Measurements from ENCODE around the gene KMT2E. TPM values are rescaled to one million over a fixed set of nuclear protein-coding genes. Genes with fewer than 3 reads are reported as not detected.

KMT2E gene
- total RNA-seq, 3 donors from 2014 or later (not counting 1 experiment from before 2014, with no cell fraction given): 272 to 353 (median 345) TPM

- Mint-ChIP-seq H3K4me3 (no peak overlapping the region), H3K27me3 (ENCODE audit: low read depth in 2 of 2) (no peaks in the 10 kb centered on the region), H3K9me3 (no peaks in the 10 kb centered on the region), H3K27ac (no peak overlapping the region), H3K4me1 (peaks cover 0 to 9% of the 10 kb centered on the region in 2 donors), H3K36me3 (no peaks in the 10 kb centered on the region)
- Histone ChIP-seq H3K4me3 (ENCODE audit: low read length) (no peak overlapping the region), H3K4me1 (ENCODE audit: control insufficient read depth, insufficient read depth, low read length) (no peaks in the 10 kb centered on the region), H3K27me3 (ENCODE audit: control insufficient read depth, insufficient read depth, low read length) (no peaks in the 10 kb centered on the region), H3K9me3 (ENCODE audit: control insufficient read depth, insufficient read depth, low read length) (no peaks in the 10 kb centered on the region), H3K27ac (ENCODE audit: low read length) (no peak overlapping the region), H3K36me3 (ENCODE audit: control insufficient read depth, insufficient read depth, low read length) (peaks cover 6% of the 10 kb centered on the region)
- TF ChIP-seq, protein P1, sequence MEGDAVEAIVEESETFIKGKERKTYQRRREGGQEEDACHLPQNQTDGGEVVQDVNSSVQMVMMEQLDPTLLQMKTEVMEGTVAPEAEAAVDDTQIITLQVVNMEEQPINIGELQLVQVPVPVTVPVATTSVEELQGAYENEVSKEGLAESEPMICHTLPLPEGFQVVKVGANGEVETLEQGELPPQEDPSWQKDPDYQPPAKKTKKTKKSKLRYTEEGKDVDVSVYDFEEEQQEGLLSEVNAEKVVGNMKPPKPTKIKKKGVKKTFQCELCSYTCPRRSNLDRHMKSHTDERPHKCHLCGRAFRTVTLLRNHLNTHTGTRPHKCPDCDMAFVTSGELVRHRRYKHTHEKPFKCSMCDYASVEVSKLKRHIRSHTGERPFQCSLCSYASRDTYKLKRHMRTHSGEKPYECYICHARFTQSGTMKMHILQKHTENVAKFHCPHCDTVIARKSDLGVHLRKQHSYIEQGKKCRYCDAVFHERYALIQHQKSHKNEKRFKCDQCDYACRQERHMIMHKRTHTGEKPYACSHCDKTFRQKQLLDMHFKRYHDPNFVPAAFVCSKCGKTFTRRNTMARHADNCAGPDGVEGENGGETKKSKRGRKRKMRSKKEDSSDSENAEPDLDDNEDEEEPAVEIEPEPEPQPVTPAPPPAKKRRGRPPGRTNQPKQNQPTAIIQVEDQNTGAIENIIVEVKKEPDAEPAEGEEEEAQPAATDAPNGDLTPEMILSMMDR (IDR thresholded peaks at IDR 0.05): no peak
- 98% methylated on average over 2 of the region's 2 CpGs for WGBS (ENCODE audit: insufficient coverage)
- intact Hi-C loops (cut with micrococcal nuclease): no loop called here
- ATAC-seq: no peak
- no peak for DNase-seq
Measured at GRCh38 chr7:104967088-104967487, 46.9 kb upstream of the KMT2E start.

DNA sequence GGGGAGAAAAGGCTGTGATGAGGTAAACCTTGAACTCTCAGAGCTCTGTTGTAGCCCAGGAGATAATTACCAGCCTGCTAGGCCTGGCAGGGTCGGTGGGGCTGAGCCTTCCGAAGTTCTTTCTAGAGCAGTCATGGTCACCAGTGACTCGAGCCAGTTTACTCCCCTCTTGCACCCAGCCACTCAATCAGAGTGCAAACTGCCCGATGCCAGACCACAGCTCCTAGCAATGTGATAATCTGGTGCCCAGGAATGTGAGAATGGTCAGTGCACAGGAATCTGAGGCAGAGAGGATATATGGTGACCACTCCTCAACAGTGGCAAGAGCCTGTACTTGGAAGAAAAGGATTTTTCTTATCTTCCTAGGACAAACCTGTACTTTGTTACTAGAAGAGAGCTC, 46.4 kb upstream of the KMT2E start:
- no peaks in the 10 kb centered on the region for H3K27me3 Mint-ChIP-seq (ENCODE audit: low read depth in 2 of 2)
- Histone ChIP-seq H3K27me3 (ENCODE audit: control insufficient read depth, insufficient read depth, low read length) (no peaks in the 10 kb centered on the region), H3K4me1 (ENCODE audit: control insufficient read depth, insufficient read depth, low read length) (no peaks in the 10 kb centered on the region), H3K4me3 (ENCODE audit: low read length) (no peak overlapping the region), H3K9me3 (ENCODE audit: control insufficient read depth, insufficient read depth, low read length) (no peaks in the 10 kb centered on the region), H3K27ac (ENCODE audit: low read length) (no peak overlapping the region), H3K36me3 (ENCODE audit: control insufficient read depth, insufficient read depth, low read length) (peaks cover 6% of the 10 kb centered on the region)
- ATAC-seq (no peak), DNase-seq (no peak)
- WGBS (ENCODE audit: insufficient coverage): 93% methylated on average over 4 of the region's 4 CpGs
- H3K9me3 Mint-ChIP-seq: no peaks in the 10 kb centered on the region
- intact Hi-C loops (cut with micrococcal nuclease): no loop called here
- H3K36me3 Mint-ChIP-seq: no peaks in the 10 kb centered on the region
- TF ChIP-seq, protein P1 (IDR thresholded peaks at IDR 0.05): no peak
- peaks cover 0 to 8% of the 10 kb centered on the region in 2 donors for H3K4me1 Mint-ChIP-seq
- H3K4me3 Mint-ChIP-seq: no peak overlapping the region
- H3K27ac Mint-ChIP-seq: no peak overlapping the region

DNA sequence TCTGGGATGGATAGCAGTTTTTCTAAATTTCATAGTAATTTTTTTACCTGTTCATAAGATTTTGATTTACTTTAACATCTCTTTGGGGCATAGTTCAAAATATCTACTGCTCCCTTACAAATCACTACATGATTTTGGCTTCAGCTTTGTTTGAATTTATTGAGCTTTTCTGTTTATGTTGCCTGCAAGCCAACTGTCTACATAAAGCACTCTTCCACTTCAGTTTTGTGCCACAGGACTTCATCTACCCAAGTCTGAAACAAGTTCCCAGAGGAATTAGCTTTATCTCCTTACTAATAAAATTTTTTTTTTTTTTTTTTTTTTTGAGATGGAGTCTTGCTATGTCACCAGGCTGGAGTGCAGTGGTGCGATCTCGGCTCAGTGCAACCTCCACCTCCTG, 45.4 kb upstream of the KMT2E start:
- TF ChIP-seq, protein P1 (IDR thresholded peaks at IDR 0.05): no peak
- H3K27ac ChIP-seq (ENCODE audit: low read length): no peak overlapping the region
- no peak overlapping the region for H3K4me3 ChIP-seq (ENCODE audit: low read length)
- no peaks in the 10 kb centered on the region for H3K27me3 ChIP-seq (ENCODE audit: control insufficient read depth, insufficient read depth, low read length)
- peaks cover under 1% of the 10 kb centered on the region for H3K36me3 ChIP-seq (ENCODE audit: control insufficient read depth, insufficient read depth, low read length)
- no peak for ATAC-seq
- no peaks in the 10 kb centered on the region for H3K9me3 Mint-ChIP-seq
- H3K4me3 Mint-ChIP-seq: no peak overlapping the region
- no peaks in the 10 kb centered on the region for H3K27me3 Mint-ChIP-seq (ENCODE audit: low read depth in 2 of 2)
- WGBS (ENCODE audit: insufficient coverage): 94% methylated on average over 2 of the region's 2 CpGs
- no peaks in the 10 kb centered on the region for H3K4me1 ChIP-seq (ENCODE audit: control insufficient read depth, insufficient read depth, low read length)
- H3K4me1 Mint-ChIP-seq: no peaks in the 10 kb centered on the region
- intact Hi-C loops (cut with micrococcal nuclease): no loop called here
- no peak for DNase-seq
- H3K36me3 Mint-ChIP-seq: no peaks in the 10 kb centered on the region
- H3K27ac Mint-ChIP-seq: no peak overlapping the region
- no peaks in the 10 kb centered on the region for H3K9me3 ChIP-seq (ENCODE audit: control insufficient read depth, insufficient read depth, low read length)

DNA sequence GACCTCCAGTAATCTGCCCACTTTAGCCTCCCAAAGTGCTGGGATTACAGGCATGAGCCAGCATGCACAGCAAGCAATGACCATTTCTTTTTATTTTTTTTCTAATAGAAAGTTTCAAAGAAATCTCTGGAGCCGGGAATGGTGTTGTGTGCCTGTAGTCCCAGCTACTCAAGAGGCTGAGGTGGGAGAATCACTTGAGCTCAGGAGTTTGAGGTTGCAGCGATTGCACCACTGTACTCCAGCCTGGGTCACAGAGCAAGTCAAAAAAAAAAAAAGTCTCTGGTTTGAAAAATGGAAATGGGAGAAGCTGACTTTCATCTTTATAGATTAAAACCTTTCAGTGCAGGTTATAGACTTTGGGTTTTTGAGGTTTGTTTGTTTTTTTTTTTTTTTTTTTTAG, 44.8 kb upstream of the KMT2E start:
- no peak for ATAC-seq
- no peak overlapping the region for H3K4me3 Mint-ChIP-seq
- no peaks in the 10 kb centered on the region for H3K27me3 ChIP-seq (ENCODE audit: control insufficient read depth, insufficient read depth, low read length)
- 93% methylated on average over 2 of the region's 2 CpGs for WGBS (ENCODE audit: insufficient coverage)
- no peaks in the 10 kb centered on the region for H3K27me3 Mint-ChIP-seq (ENCODE audit: low read depth in 2 of 2)
- H3K9me3 Mint-ChIP-seq: no peaks in the 10 kb centered on the region
- peaks cover 0 to 2% of the 10 kb centered on the region in 2 donors for H3K4me1 Mint-ChIP-seq
- DNase-seq: no peak
- H3K36me3 ChIP-seq (ENCODE audit: control insufficient read depth, insufficient read depth, low read length): no peaks in the 10 kb centered on the region
- no peaks in the 10 kb centered on the region for H3K9me3 ChIP-seq (ENCODE audit: control insufficient read depth, insufficient read depth, low read length)
- H3K27ac Mint-ChIP-seq: no peak overlapping the region
- TF ChIP-seq, protein P1 (IDR thresholded peaks at IDR 0.05): no peak
- intact Hi-C loops (cut with micrococcal nuclease): no loop called here
- no peak overlapping the region for H3K27ac ChIP-seq (ENCODE audit: low read length)
- no peaks in the 10 kb centered on the region for H3K4me1 ChIP-seq (ENCODE audit: control insufficient read depth, insufficient read depth, low read length)
- H3K36me3 Mint-ChIP-seq: no peaks in the 10 kb centered on the region
- H3K4me3 ChIP-seq (ENCODE audit: low read length): no peak overlapping the region
